NT2/D1 (cell line): ENCODE data around the gene TLX1.

Source experiments
- DNase-seq: peaks from one replicate; pipeline ENCODE4 v3.0.0-alpha.2; 2011; ENCODE audit warnings: low read depth, low spot score
- H3K27me3 ChIP-seq: 2 replicates; pipeline ENCODE4 v1.6.0; 2011; ENCODE audit warnings: mild to moderate bottlenecking; ENCODE audit not compliant: insufficient read length, insufficient read depth
- H3K36me3 ChIP-seq: 2 replicates; pipeline ENCODE4 v1.6.1; 2011; ENCODE audit warnings: mild to moderate bottlenecking, low read length, mixed read lengths; ENCODE audit not compliant: insufficient read depth, insufficient read length
- H3K4me1 ChIP-seq: 2 replicates; pipeline ENCODE4 v1.5.1; 2011; ENCODE audit not compliant: insufficient read depth, insufficient read length
- H3K4me3 ChIP-seq: 2 replicates; pipeline ENCODE4 v1.5.1; 2011; ENCODE audit warnings: low read depth; ENCODE audit not compliant: insufficient read length
- H3K9ac ChIP-seq: 2 replicates; pipeline ENCODE4 v1.6.0; 2011; ENCODE audit warnings: low read depth; ENCODE audit not compliant: insufficient read length
- H3K9me3 ChIP-seq: 2 replicates; pipeline ENCODE4 v1.5.1; 2011; ENCODE audit warnings: mild to moderate bottlenecking, low read length; ENCODE audit not compliant: insufficient read depth
- SUZ12 ChIP-seq: IDR thresholded peaks from 2 replicates; pipeline ENCODE4 v1.6.1; 2011; ENCODE audit not compliant: insufficient read length, insufficient read depth; ENCODE audit errors: extremely low read depth
- YY1 ChIP-seq: IDR thresholded peaks from 2 replicates; pipeline ENCODE4 v1.6.1; 2011; ENCODE audit not compliant: insufficient read length, insufficient read depth
- ZNF274 ChIP-seq: IDR thresholded peaks from 2 replicates; pipeline ENCODE4 v1.6.1; 2011; ENCODE audit warnings: mild to moderate bottlenecking, low read depth, low read length

Gene TLX1

DNA sequence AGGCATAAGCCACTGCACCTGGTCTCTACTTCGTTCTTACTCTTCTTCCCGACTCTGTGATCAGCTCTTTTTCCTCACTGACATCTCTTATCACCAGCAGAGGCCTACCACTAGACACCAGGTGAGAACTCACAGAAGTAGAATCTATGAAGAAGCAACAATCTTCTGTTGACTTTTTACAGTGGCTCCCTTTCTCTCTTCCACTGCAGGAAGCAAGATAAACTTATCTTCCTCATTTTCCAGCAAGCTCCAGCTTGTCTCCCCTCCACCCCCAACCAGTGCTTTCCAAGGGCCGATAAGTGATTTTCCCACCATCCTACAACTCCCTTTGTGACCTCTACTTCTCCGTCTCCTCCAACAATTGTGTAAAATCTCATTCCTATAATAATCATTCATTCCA lies 45.5 kb downstream of the TLX1 start:
- H3K9me3 ChIP-seq: peaks cover 13% of the 10 kb centered on the region
- DNase-seq: no peak
- H3K4me3 ChIP-seq: no peak overlapping the region

GRCh38 chr10:101182936-101183335 lies 51.8 kb downstream of the TLX1 start:
- no peak for TF ChIP-seq SUZ12
- TF ChIP-seq YY1: no peak
- no peak for TF ChIP-seq ZNF274
- H3K27me3 ChIP-seq: peaks cover 4% of the 10 kb centered on the region
- no peaks in the 10 kb centered on the region for H3K4me1 ChIP-seq
- DNase-seq: no peak
- H3K9ac ChIP-seq: no peak overlapping the region
- H3K36me3 ChIP-seq: no peaks in the 10 kb centered on the region
- no peak overlapping the region for H3K4me3 ChIP-seq
- H3K9me3 ChIP-seq: no peaks in the 10 kb centered on the region

More for the DNA sequence above, 45.5 kb downstream of the TLX1 start:
- Histone ChIP-seq H3K27me3 (peaks cover 4% of the 10 kb centered on the region), H3K36me3 (no peaks in the 10 kb centered on the region), H3K9ac (no peak overlapping the region), H3K4me1 (no peaks in the 10 kb centered on the region)
- TF ChIP-seq ZNF274 (no peak), YY1 (no peak), SUZ12 (no peak)

DNA sequence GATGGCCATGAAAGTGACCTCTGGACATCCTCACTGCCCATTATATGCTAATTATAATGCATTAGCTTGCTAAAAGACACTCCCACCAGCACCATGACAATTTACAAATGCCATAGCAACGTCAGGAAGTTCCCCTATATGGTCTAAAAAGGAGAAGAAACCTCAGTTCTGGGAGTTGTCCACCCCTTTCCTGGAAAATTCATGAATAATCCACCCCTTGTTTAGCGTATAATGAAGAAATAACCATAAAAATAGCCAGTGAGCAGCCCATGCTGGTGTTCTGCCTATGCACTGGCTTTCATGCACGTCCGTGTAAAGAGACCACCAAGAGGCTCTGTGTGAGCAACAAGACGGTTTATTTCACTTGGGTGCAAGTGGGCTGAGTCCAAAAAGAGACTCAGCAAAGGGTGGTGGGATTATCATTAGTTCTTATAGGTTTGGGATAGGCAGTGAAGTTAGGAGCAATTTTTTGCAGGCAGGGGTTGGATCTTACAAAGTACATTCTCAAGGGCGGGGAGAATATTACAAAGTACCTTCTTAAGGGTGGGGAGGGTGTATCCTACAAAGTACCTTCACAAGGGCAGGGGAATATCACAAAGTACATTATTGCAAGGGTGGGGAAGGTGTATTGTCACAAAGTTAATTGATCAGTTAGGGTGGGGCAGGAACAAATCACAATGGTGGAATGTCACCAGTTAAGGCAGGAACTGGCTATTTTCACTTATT lies 52.5 kb downstream of the TLX1 start:
- no peak overlapping the region for H3K4me3 ChIP-seq
- H3K36me3 ChIP-seq: no peaks in the 10 kb centered on the region
- TF ChIP-seq YY1: no peak
- H3K4me1 ChIP-seq: no peaks in the 10 kb centered on the region
- no peaks in the 10 kb centered on the region for H3K9me3 ChIP-seq
- H3K27me3 ChIP-seq: peaks cover 4% of the 10 kb centered on the region
- H3K9ac ChIP-seq: no peak overlapping the region
- no peak for DNase-seq
